GM18526 (cell line): Measurements from ENCODE around the gene MARCHF4.

ENCODE experiments used
- POLR2A ChIP-seq: IDR thresholded peaks from 3 replicates; pipeline ENCODE4 v1.6.1; 2011; ENCODE audit not compliant: insufficient read length; ENCODE audit errors: extremely low read depth

MARCHF4 gene

GRCh38 chr2:216344206-216344949 is 27.9 kb downstream of the MARCHF4 start:
- no peak for TF ChIP-seq POLR2A

DNA sequence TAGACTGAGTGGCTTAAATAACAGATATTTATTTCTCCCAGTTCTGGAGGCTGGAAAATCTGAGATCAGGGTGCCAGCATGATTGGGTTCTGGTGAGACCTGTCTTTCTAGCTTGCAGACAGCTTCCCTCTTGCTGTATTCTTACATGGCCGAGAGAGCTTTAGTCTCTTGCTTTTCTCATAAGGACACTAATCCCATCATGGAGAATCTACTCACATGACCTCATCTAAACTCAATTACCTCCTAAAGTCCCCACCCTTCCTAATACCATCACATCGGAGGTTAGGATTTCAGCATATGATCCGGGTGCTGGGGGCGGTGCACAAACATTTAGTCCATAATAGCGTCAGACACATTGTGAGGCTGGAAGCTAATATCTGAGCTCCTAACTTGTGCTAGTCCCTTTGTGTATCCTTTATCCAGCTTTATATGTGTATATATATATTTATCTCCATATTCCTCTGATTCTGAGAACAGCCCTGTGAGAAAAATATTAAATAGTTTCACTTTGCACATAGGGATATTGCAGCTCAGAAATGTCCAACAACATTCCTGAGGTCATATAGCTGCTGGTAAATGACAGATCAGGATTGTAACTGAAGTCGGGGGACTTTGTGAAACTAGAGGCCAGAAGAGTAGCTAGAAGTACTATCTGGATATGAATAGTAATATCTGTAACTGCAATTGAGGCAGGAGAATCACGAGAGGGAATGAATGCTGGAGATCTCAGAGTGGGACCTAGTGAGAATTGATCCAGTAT is 28.9 kb downstream of the MARCHF4 start:
- no peak for TF ChIP-seq POLR2A

- no peak for TF ChIP-seq POLR2A
These were observed 31.2 kb downstream of the MARCHF4 start for GRCh38 chr2:216341121-216341520.

DNA sequence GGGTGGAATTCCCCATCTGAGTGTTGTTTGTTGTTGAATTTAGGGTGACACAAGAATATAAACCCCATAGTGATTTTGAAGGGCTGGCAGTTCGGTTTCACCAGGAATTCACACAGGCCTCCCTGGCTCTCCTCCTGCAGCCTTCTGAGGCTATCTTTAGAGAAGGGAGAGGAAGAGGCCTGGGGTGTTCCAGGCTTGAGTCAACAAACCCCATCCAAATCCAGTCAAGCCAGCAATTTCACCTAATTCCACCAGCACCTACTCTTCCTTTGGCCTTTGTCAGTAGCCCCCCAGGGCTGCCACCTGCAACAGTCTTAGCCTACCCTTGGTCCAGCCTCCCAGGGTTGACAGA is 32.0 kb downstream of the MARCHF4 start:
- no peak for TF ChIP-seq POLR2A

- TF ChIP-seq POLR2A: no peak
These were observed 32.6 kb downstream of the MARCHF4 start for GRCh38 chr2:216339456-216340279.

DNA sequence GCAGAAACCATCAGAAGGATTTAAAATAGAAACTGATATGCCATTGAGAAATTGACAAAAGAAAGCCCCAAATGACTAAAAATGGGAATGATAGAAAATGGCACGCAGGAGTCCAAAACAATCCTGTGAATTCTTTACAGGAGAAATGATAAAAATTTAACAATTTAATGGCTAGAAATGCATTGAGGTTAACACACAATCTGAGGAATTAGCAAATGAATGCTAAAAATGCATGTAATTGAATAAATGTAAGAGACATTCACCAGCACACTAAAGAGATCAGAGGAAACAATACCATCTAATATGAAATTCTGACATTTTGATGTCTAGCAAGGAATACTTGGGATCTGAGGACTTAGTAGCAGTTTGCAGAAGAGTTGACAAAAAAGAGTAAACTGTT is 37.0 kb downstream of the MARCHF4 start:
- no peak for TF ChIP-seq POLR2A

GRCh38 chr2:216328347-216328746 is 43.9 kb downstream of the MARCHF4 start:
- no peak for TF ChIP-seq POLR2A

DNA sequence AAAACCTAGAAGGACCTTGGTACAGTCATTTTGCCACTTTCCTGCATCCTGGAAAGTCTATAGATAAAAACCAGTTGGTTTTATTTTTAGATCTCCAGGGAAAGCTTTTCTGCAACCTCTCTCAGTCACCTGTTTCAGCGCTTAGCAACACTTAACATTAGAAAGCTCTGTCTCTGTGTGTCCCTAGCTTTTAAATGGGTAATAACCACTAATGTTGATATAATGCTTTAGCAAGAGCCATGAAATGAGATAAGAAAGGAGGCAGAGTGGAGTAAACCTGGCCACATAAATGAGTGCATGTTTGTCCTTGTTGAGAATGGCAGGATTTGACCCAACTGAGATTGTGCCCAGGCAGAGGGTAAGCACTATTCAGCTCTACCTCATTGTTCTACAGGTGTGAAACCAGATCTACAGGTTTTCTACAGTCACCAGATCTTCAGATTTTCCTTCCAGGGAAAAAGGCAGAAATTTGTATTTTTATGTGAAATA is 44.8 kb downstream of the MARCHF4 start:
- TF ChIP-seq POLR2A: no peak
